Measurements from ENCODE around the gene SCNN1A. TPM values are rescaled to one million over a fixed set of nuclear protein-coding genes. Genes with fewer than 3 reads are reported as not detected.
"Not testable (repeated sequence)": the region's sequence is repeated elsewhere in the genome, so short reads cannot be mapped to it uniquely, and the experiment has no call there.

SCNN1A gene
- total RNA-seq, 5 donors from 2014 or later (not counting 1 experiment from before 2014, with no cell fraction given) = 1.0 to 3.4 (median 2.6) TPM

GRCh38 chr12:6346942-6347341 lies 28.4 kb downstream of the SCNN1A start:
- ChIA-PET CTCF (no interaction called here), POLR2A (no interaction called here)
- no peaks in the 10 kb centered on the region for H3K9me3 ChIP-seq
- WGBS (ENCODE audit: insufficient coverage) = 93% methylated on average over 6 of the region's 8 CpGs
- peaks cover 0 to 8% of the 10 kb centered on the region in 2 experiments for H3K27me3 ChIP-seq (replicated peaks in 1 of 2; ENCODE audit: control insufficient read depth in 2 of 2, extremely low read depth in 1 of 2, insufficient read depth in 2 of 2, low read length in 1 of 2)
- no peak overlapping the region for H3K4me3 ChIP-seq (ENCODE audit: control insufficient read depth in 1 of 2, extremely low read depth in 1 of 2, low read length in 1 of 2)
- H3K27ac Mint-ChIP-seq = peak overlapping the region in 1 of 2 donors; percentile 11
- no peaks in the 10 kb centered on the region for H3K36me3 ChIP-seq (ENCODE audit: control insufficient read depth in 2 of 2, extremely low read depth in 1 of 2, insufficient read depth in 1 of 2, low read length in 1 of 2)
- no peak for ATAC-seq (replicated peaks in 1 of 4)
- H3K36me3 Mint-ChIP-seq = no peaks in the 10 kb centered on the region
- DNase-seq = no peak
- H3K4me3 Mint-ChIP-seq = peak overlapping the region in 1 of 3 donors; percentile 7
- no peaks in the 10 kb centered on the region for H3K9me3 Mint-ChIP-seq
- H3K27ac ChIP-seq (ENCODE audit: low read length) = no peak overlapping the region
- H3K4me1 Mint-ChIP-seq = peaks cover 47 to 54% (median 48%) of the 10 kb centered on the region in 3 donors
- peaks cover 0 to 2% of the 10 kb centered on the region in 2 donors for H3K27me3 Mint-ChIP-seq
- peaks cover 23 to 51% of the 10 kb centered on the region in 2 experiments for H3K4me1 ChIP-seq (ENCODE audit: control insufficient read depth in 1 of 2, extremely low read depth in 1 of 2, insufficient read depth in 2 of 2, low read length in 2 of 2)

- Mint-ChIP-seq H3K4me1 (peaks cover 50 to 59% (median 51%) of the 10 kb centered on the region in 3 donors), H3K9me3 (no peaks in the 10 kb centered on the region), H3K27me3 (peaks cover 0 to 2% of the 10 kb centered on the region in 2 donors), H3K27ac (peak overlapping the region; percentile 47 to 83), H3K4me3 (peak overlapping the region in 1 of 3 donors; percentile 61), H3K36me3 (no peaks in the 10 kb centered on the region)
- Histone ChIP-seq H3K36me3 (ENCODE audit: control insufficient read depth in 2 of 2, extremely low read depth in 1 of 2, insufficient read depth in 1 of 2, low read length in 1 of 2) (no peaks in the 10 kb centered on the region), H3K4me1 (ENCODE audit: control insufficient read depth in 1 of 2, extremely low read depth in 1 of 2, insufficient read depth in 2 of 2, low read length in 2 of 2) (peaks cover 24 to 52% of the 10 kb centered on the region in 2 experiments), H3K4me3 (ENCODE audit: control insufficient read depth in 1 of 2, extremely low read depth in 1 of 2, low read length in 1 of 2) (no peak overlapping the region), H3K27ac (ENCODE audit: low read length) (peak overlapping the region; percentile 25), H3K27me3 (replicated peaks in 1 of 2; ENCODE audit: control insufficient read depth in 2 of 2, extremely low read depth in 1 of 2, insufficient read depth in 2 of 2, low read length in 1 of 2) (peaks cover 0 to 8% of the 10 kb centered on the region in 2 experiments), H3K9me3 (no peaks in the 10 kb centered on the region)
- POLR2A ChIA-PET = interaction anchor here in 1 of 2 donors (1.0 kb wide), 1 partner anchor 19 kb away, joined by 9 read pairs; no protein-coding TSS in a partner anchor
- WGBS (ENCODE audit: insufficient coverage) = 92% methylated on average over 4 of the region's 5 CpGs
- ATAC-seq (replicated peaks in 1 of 4) (no peak), DNase-seq (no peak)
- CTCF ChIA-PET = interaction anchor here (0.5 to 1.2 kb wide), 8 partner anchors 10 to 409 kb away, joined by 3 to 5 read pairs (median 4); no protein-coding TSS in a partner anchor
Observed at GRCh38 chr12:6346235-6346832, 29.0 kb downstream of the SCNN1A start.

GRCh38 chr12:6345319-6346091 lies 29.9 kb downstream of the SCNN1A start:
- peak overlapping the region; percentile 25 for H3K27ac ChIP-seq (ENCODE audit: low read length)
- ChIA-PET POLR2A (interaction anchor here in 1 of 2 donors (0.7 to 1.0 kb wide), 2 partner anchors 11 to 20 kb away, joined by 3 to 9 read pairs; no protein-coding TSS in a partner anchor), CTCF (interaction anchor here (0.5 to 1.2 kb wide), 11 partner anchors 9 to 1503 kb away, joined by 3 to 8 read pairs (median 4); no protein-coding TSS in a partner anchor)
- H3K36me3 ChIP-seq (ENCODE audit: control insufficient read depth in 2 of 2, extremely low read depth in 1 of 2, insufficient read depth in 1 of 2, low read length in 1 of 2) = no peaks in the 10 kb centered on the region
- no peaks in the 10 kb centered on the region for H3K9me3 Mint-ChIP-seq
- 94% methylated on average over 2 of the region's 10 CpGs for WGBS (ENCODE audit: insufficient coverage)
- DNase-seq (peak in 5 of 35 experiments; percentile 14 to 38 (median 30)), ATAC-seq (replicated peaks in 1 of 4) (peak; percentile 28 to 56 (median 41))
- H3K4me1 ChIP-seq (ENCODE audit: control insufficient read depth in 1 of 2, extremely low read depth in 1 of 2, insufficient read depth in 2 of 2, low read length in 2 of 2) = peaks cover 24 to 52% of the 10 kb centered on the region in 2 experiments
- H3K27me3 ChIP-seq (replicated peaks in 1 of 2; ENCODE audit: control insufficient read depth in 2 of 2, extremely low read depth in 1 of 2, insufficient read depth in 2 of 2, low read length in 1 of 2) = peaks cover 0 to 8% of the 10 kb centered on the region in 2 experiments
- H3K9me3 ChIP-seq = no peaks in the 10 kb centered on the region
- no peak overlapping the region for H3K4me3 ChIP-seq (ENCODE audit: control insufficient read depth in 1 of 2, extremely low read depth in 1 of 2, low read length in 1 of 2)
- H3K36me3 Mint-ChIP-seq = no peaks in the 10 kb centered on the region
- H3K27ac Mint-ChIP-seq = peak overlapping the region; percentile 47 to 83
- peak overlapping the region in 1 of 3 donors; percentile 61 for H3K4me3 Mint-ChIP-seq
- peaks cover 50 to 59% (median 51%) of the 10 kb centered on the region in 3 donors for H3K4me1 Mint-ChIP-seq
- peaks cover 0 to 2% of the 10 kb centered on the region in 2 donors for H3K27me3 Mint-ChIP-seq

GRCh38 chr12:6344101-6344660 lies 31.2 kb downstream of the SCNN1A start:
- not testable (repeated sequence) for H3K36me3 Mint-ChIP-seq
- H3K27ac Mint-ChIP-seq = peak overlapping the region in 1 of 2 donors; percentile 52
- POLR2A ChIA-PET = interaction anchor here in 1 of 2 donors (0.6 kb wide), 1 partner anchor 14 kb away, joined by 3 read pairs; no protein-coding TSS in a partner anchor

GRCh38 chr12:6343518-6343917 lies 31.8 kb downstream of the SCNN1A start:
- no peaks in the 10 kb centered on the region for H3K9me3 Mint-ChIP-seq
- Histone ChIP-seq H3K27ac (ENCODE audit: low read length) (peak overlapping the region; percentile 88), H3K9me3 (no peaks in the 10 kb centered on the region), H3K36me3 (ENCODE audit: control insufficient read depth in 2 of 2, extremely low read depth in 1 of 2, insufficient read depth in 1 of 2, low read length in 1 of 2) (peaks cover 0 to 3% of the 10 kb centered on the region in 2 donors), H3K4me1 (ENCODE audit: control insufficient read depth in 1 of 2, extremely low read depth in 1 of 2, insufficient read depth in 2 of 2, low read length in 2 of 2) (peaks cover 33 to 63% of the 10 kb centered on the region in 2 experiments), H3K27me3 (replicated peaks in 1 of 2; ENCODE audit: control insufficient read depth in 2 of 2, extremely low read depth in 1 of 2, insufficient read depth in 2 of 2, low read length in 1 of 2) (peaks cover 0 to 8% of the 10 kb centered on the region in 2 experiments), H3K4me3 (ENCODE audit: control insufficient read depth in 1 of 2, extremely low read depth in 1 of 2, low read length in 1 of 2) (no peak overlapping the region)
- no peaks in the 10 kb centered on the region for H3K36me3 Mint-ChIP-seq
- ATAC-seq (replicated peaks in 1 of 4) (no peak), DNase-seq (no peak)
- no peak overlapping the region for H3K27ac Mint-ChIP-seq
- H3K4me3 Mint-ChIP-seq = no peak overlapping the region
- no CpG with 5 or more reads among the region's 5 CpGs for WGBS (ENCODE audit: insufficient coverage)
- peaks cover 0 to 2% of the 10 kb centered on the region in 2 donors for H3K27me3 Mint-ChIP-seq
- POLR2A ChIA-PET = no interaction called here
- CTCF ChIA-PET = interaction anchor here in 1 of 2 donors (1.1 to 1.5 kb wide), 2 partner anchors 9 to 20 kb away, joined by 3 to 11 read pairs; no protein-coding TSS in a partner anchor
- H3K4me1 Mint-ChIP-seq = peaks cover 49 to 59% (median 50%) of the 10 kb centered on the region in 3 donors

More at GRCh38 chr12:6344101-6344660, 31.2 kb downstream of the SCNN1A start:
- CTCF ChIA-PET = interaction anchor here in 1 of 2 donors (1.1 to 1.5 kb wide), 2 partner anchors 9 to 19 kb away, joined by 3 to 11 read pairs; no protein-coding TSS in a partner anchor
- not testable (repeated sequence) for H3K36me3 ChIP-seq (ENCODE audit: control insufficient read depth in 2 of 2, extremely low read depth in 1 of 2, insufficient read depth in 1 of 2, low read length in 1 of 2); DNase-seq; ATAC-seq (replicated peaks in 1 of 4); H3K27me3 Mint-ChIP-seq; H3K9me3 ChIP-seq; H3K27me3 ChIP-seq (replicated peaks in 1 of 2; ENCODE audit: control insufficient read depth in 2 of 2, extremely low read depth in 1 of 2, insufficient read depth in 2 of 2, low read length in 1 of 2); H3K27ac ChIP-seq (ENCODE audit: low read length); H3K4me3 ChIP-seq (ENCODE audit: control insufficient read depth in 1 of 2, extremely low read depth in 1 of 2, low read length in 1 of 2); H3K9me3 Mint-ChIP-seq
- WGBS (ENCODE audit: insufficient coverage) = 100% methylated on average over 2 of the region's 11 CpGs
- peaks cover 50 to 59% (median 51%) of the 10 kb centered on the region in 3 donors for H3K4me1 Mint-ChIP-seq
- H3K4me1 ChIP-seq (ENCODE audit: control insufficient read depth in 1 of 2, extremely low read depth in 1 of 2, insufficient read depth in 2 of 2, low read length in 2 of 2) = peaks cover 27 to 56% of the 10 kb centered on the region in 2 experiments
- H3K4me3 Mint-ChIP-seq = peak overlapping the region in 1 of 3 donors; percentile 8
